ENCODE data around the gene EVX1.

GRCh38 chr7:27295236-27295635, 52.6 kb downstream of the EVX1 start:
- TF ChIP-seq TEAD4 (IDR thresholded peaks at IDR 0.05), result no peak
- no peak for TF ChIP-seq YY1 (IDR thresholded peaks at IDR 0.05; ENCODE audit: low read depth)
- no peak for TF ChIP-seq EP300 (IDR thresholded peaks at IDR 0.05; ENCODE audit: borderline replicate concordance)
- no peak for TF ChIP-seq TAF1 (IDR thresholded peaks at IDR 0.05; ENCODE audit: low read depth)
